ENCODE results near the gene DOK3.
"Not testable (repeated sequence)": the region's sequence is repeated elsewhere in the genome, so short reads cannot be mapped to it uniquely, and the experiment has no call there.

DOK3 gene

GRCh38 chr5:177487144-177487543, 22.5 kb downstream of the DOK3 start:
- H3K9me3 ChIP-seq (ENCODE audit: control insufficient read depth in 1 of 2, low read length in 2 of 2), result no peaks in the 10 kb centered on the region
- no peak overlapping the region for H3K4me3 ChIP-seq (ENCODE audit: low read depth in 1 of 2, low read length in 2 of 2)
- no peaks in the 10 kb centered on the region for H3K27me3 ChIP-seq (ENCODE audit: low read depth, low read length)
- H3K27ac ChIP-seq (ENCODE audit: low read length), result no peak overlapping the region
- peaks cover 29 to 74% of the 10 kb centered on the region in 2 donors for H3K36me3 ChIP-seq (ENCODE audit: control insufficient read depth in 1 of 2, insufficient read depth in 2 of 2, low read length in 2 of 2)
- peaks cover 5 to 81% of the 10 kb centered on the region in 2 donors for H3K4me1 ChIP-seq (ENCODE audit: control insufficient read depth in 1 of 2, insufficient read depth in 2 of 2, low read length in 2 of 2)

- H3K9me3 ChIP-seq (ENCODE audit: control insufficient read depth in 1 of 2, low read length in 2 of 2), result no peaks in the 10 kb centered on the region
- H3K27ac ChIP-seq (ENCODE audit: low read length), result no peak overlapping the region
- H3K4me1 ChIP-seq (ENCODE audit: control insufficient read depth in 1 of 2, insufficient read depth in 2 of 2, low read length in 2 of 2), result peaks cover 5 to 81% of the 10 kb centered on the region in 2 donors
- H3K36me3 ChIP-seq (ENCODE audit: control insufficient read depth in 1 of 2, insufficient read depth in 2 of 2, low read length in 2 of 2), result peaks cover 29 to 73% of the 10 kb centered on the region in 2 donors
- no peak overlapping the region for H3K4me3 ChIP-seq (ENCODE audit: low read depth in 1 of 2, low read length in 2 of 2)
- H3K27me3 ChIP-seq (ENCODE audit: low read depth, low read length), result no peaks in the 10 kb centered on the region
Measured at GRCh38 chr5:177486256-177486655, 23.4 kb downstream of the DOK3 start.

GRCh38 chr5:177485753-177486152, 23.9 kb downstream of the DOK3 start:
- Histone ChIP-seq H3K4me1 (ENCODE audit: control insufficient read depth in 1 of 2, insufficient read depth in 2 of 2, low read length in 2 of 2) (peaks cover 5 to 76% of the 10 kb centered on the region in 2 donors), H3K36me3 (ENCODE audit: control insufficient read depth in 1 of 2, insufficient read depth in 2 of 2, low read length in 2 of 2) (peaks cover 29 to 68% of the 10 kb centered on the region in 2 donors)
- not testable (repeated sequence) for H3K4me3 ChIP-seq (ENCODE audit: low read depth in 1 of 2, low read length in 2 of 2); H3K27me3 ChIP-seq (ENCODE audit: low read depth, low read length); H3K27ac ChIP-seq (ENCODE audit: low read length); H3K9me3 ChIP-seq (ENCODE audit: control insufficient read depth in 1 of 2, low read length in 2 of 2)

GRCh38 chr5:177484902-177485549, 24.6 kb downstream of the DOK3 start:
- Histone ChIP-seq H3K4me1 (ENCODE audit: control insufficient read depth in 1 of 2, insufficient read depth in 2 of 2, low read length in 2 of 2) (peaks cover 5 to 73% of the 10 kb centered on the region in 2 donors), H3K27me3 (ENCODE audit: low read depth, low read length) (no peaks in the 10 kb centered on the region), H3K4me3 (ENCODE audit: low read depth in 1 of 2, low read length in 2 of 2) (no peak overlapping the region), H3K36me3 (ENCODE audit: control insufficient read depth in 1 of 2, insufficient read depth in 2 of 2, low read length in 2 of 2) (peaks cover 26 to 60% of the 10 kb centered on the region in 2 donors), H3K27ac (ENCODE audit: low read length) (no peak overlapping the region), H3K9me3 (ENCODE audit: control insufficient read depth in 1 of 2, low read length in 2 of 2) (no peaks in the 10 kb centered on the region)

GRCh38 chr5:177483994-177484901, 25.4 kb downstream of the DOK3 start:
- Histone ChIP-seq H3K27me3 (ENCODE audit: low read depth, low read length) (no peaks in the 10 kb centered on the region), H3K9me3 (ENCODE audit: control insufficient read depth in 1 of 2, low read length in 2 of 2) (no peaks in the 10 kb centered on the region), H3K4me3 (ENCODE audit: low read depth in 1 of 2, low read length in 2 of 2) (no peak overlapping the region), H3K36me3 (ENCODE audit: control insufficient read depth in 1 of 2, insufficient read depth in 2 of 2, low read length in 2 of 2) (peaks cover 25 to 53% of the 10 kb centered on the region in 2 donors), H3K4me1 (ENCODE audit: control insufficient read depth in 1 of 2, insufficient read depth in 2 of 2, low read length in 2 of 2) (peaks cover 10 to 73% of the 10 kb centered on the region in 2 donors), H3K27ac (ENCODE audit: low read length) (no peak overlapping the region)

- H3K4me1 ChIP-seq (ENCODE audit: control insufficient read depth in 1 of 2, insufficient read depth in 2 of 2, low read length in 2 of 2), result peaks cover 10 to 73% of the 10 kb centered on the region in 2 donors
- no peak overlapping the region for H3K27ac ChIP-seq (ENCODE audit: low read length)
- no peaks in the 10 kb centered on the region for H3K27me3 ChIP-seq (ENCODE audit: low read depth, low read length)
- peaks cover 21 to 42% of the 10 kb centered on the region in 2 donors for H3K36me3 ChIP-seq (ENCODE audit: control insufficient read depth in 1 of 2, insufficient read depth in 2 of 2, low read length in 2 of 2)
- H3K9me3 ChIP-seq (ENCODE audit: control insufficient read depth in 1 of 2, low read length in 2 of 2), result no peaks in the 10 kb centered on the region
- no peak overlapping the region for H3K4me3 ChIP-seq (ENCODE audit: low read depth in 1 of 2, low read length in 2 of 2)
Measured at GRCh38 chr5:177483042-177483441, 26.6 kb downstream of the DOK3 start.

- Histone ChIP-seq H3K4me1 (ENCODE audit: control insufficient read depth in 1 of 2, insufficient read depth in 2 of 2, low read length in 2 of 2) (peaks cover 10 to 73% of the 10 kb centered on the region in 2 donors), H3K36me3 (ENCODE audit: control insufficient read depth in 1 of 2, insufficient read depth in 2 of 2, low read length in 2 of 2) (peaks cover 19 to 35% of the 10 kb centered on the region in 2 donors), H3K9me3 (ENCODE audit: control insufficient read depth in 1 of 2, low read length in 2 of 2) (no peaks in the 10 kb centered on the region), H3K27me3 (ENCODE audit: low read depth, low read length) (no peaks in the 10 kb centered on the region), H3K4me3 (ENCODE audit: low read depth in 1 of 2, low read length in 2 of 2) (no peak overlapping the region), H3K27ac (ENCODE audit: low read length) (no peak overlapping the region)
Measured at GRCh38 chr5:177482359-177482795, 27.2 kb downstream of the DOK3 start.

GRCh38 chr5:177479774-177480173, 29.9 kb downstream of the DOK3 start:
- Histone ChIP-seq H3K9me3 (ENCODE audit: control insufficient read depth in 1 of 2, low read length in 2 of 2) (no peaks in the 10 kb centered on the region), H3K27me3 (ENCODE audit: low read depth, low read length) (no peaks in the 10 kb centered on the region), H3K4me1 (ENCODE audit: control insufficient read depth in 1 of 2, insufficient read depth in 2 of 2, low read length in 2 of 2) (peaks cover 10 to 76% of the 10 kb centered on the region in 2 donors), H3K36me3 (ENCODE audit: control insufficient read depth in 1 of 2, insufficient read depth in 2 of 2, low read length in 2 of 2) (peaks cover 10 to 16% of the 10 kb centered on the region in 2 donors), H3K4me3 (ENCODE audit: low read depth in 1 of 2, low read length in 2 of 2) (no peak overlapping the region), H3K27ac (ENCODE audit: low read length) (peak overlapping the region; percentile 79)

GRCh38 chr5:177478711-177479646, 30.6 kb downstream of the DOK3 start:
- Histone ChIP-seq H3K27me3 (ENCODE audit: low read depth, low read length) (no peaks in the 10 kb centered on the region), H3K4me1 (ENCODE audit: control insufficient read depth in 1 of 2, insufficient read depth in 2 of 2, low read length in 2 of 2) (peaks cover 5 to 75% of the 10 kb centered on the region in 2 donors), H3K27ac (ENCODE audit: low read length) (peak overlapping the region; percentile 79), H3K9me3 (ENCODE audit: control insufficient read depth in 1 of 2, low read length in 2 of 2) (no peaks in the 10 kb centered on the region), H3K4me3 (ENCODE audit: low read depth in 1 of 2, low read length in 2 of 2) (peak overlapping the region in 1 of 2 donors; percentile 1), H3K36me3 (ENCODE audit: control insufficient read depth in 1 of 2, insufficient read depth in 2 of 2, low read length in 2 of 2) (peaks cover 5 to 15% of the 10 kb centered on the region in 2 donors)

GRCh38 chr5:177477701-177478477, 31.7 kb downstream of the DOK3 start:
- Histone ChIP-seq H3K27me3 (ENCODE audit: low read depth, low read length) (no peaks in the 10 kb centered on the region), H3K4me1 (ENCODE audit: control insufficient read depth in 1 of 2, insufficient read depth in 2 of 2, low read length in 2 of 2) (peaks cover 5 to 64% of the 10 kb centered on the region in 2 donors), H3K27ac (ENCODE audit: low read length) (no peak overlapping the region), H3K36me3 (ENCODE audit: control insufficient read depth in 1 of 2, insufficient read depth in 2 of 2, low read length in 2 of 2) (peaks cover 0 to 5% of the 10 kb centered on the region in 2 donors), H3K4me3 (ENCODE audit: low read depth in 1 of 2, low read length in 2 of 2) (no peak overlapping the region), H3K9me3 (ENCODE audit: control insufficient read depth in 1 of 2, low read length in 2 of 2) (no peaks in the 10 kb centered on the region)

All from muscle layer of duodenum (tissue), 2 donors.